ENCODE measurements around the gene PLP2.
"Not testable (repeated sequence)": the region's sequence is repeated elsewhere in the genome, so short reads cannot be mapped to it uniquely, and the experiment has no call there.

DNA sequence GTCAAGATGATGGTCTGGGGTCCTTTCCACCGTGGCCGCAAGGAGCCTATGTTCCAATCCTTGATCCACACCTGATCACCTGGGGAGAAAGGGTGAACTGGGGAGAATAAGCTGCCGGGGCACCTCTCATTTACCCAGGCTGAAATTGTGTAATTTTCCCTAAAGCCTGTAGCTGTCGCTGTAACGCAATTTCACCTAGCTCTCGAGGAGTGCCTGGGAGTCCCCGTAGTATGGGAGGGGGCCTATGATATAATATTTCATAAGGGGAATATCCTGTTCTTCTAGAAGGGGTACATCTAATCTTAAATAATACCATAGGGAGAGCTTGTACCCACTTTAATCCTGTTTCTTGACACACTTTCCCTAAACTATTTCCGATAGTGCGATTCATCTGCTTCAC, 29.4 kb upstream of the PLP2 start:
- TF ChIP-seq EP300 (IDR thresholded peaks at IDR 0.05), result not testable (repeated sequence)
- TF ChIP-seq, protein P1, sequence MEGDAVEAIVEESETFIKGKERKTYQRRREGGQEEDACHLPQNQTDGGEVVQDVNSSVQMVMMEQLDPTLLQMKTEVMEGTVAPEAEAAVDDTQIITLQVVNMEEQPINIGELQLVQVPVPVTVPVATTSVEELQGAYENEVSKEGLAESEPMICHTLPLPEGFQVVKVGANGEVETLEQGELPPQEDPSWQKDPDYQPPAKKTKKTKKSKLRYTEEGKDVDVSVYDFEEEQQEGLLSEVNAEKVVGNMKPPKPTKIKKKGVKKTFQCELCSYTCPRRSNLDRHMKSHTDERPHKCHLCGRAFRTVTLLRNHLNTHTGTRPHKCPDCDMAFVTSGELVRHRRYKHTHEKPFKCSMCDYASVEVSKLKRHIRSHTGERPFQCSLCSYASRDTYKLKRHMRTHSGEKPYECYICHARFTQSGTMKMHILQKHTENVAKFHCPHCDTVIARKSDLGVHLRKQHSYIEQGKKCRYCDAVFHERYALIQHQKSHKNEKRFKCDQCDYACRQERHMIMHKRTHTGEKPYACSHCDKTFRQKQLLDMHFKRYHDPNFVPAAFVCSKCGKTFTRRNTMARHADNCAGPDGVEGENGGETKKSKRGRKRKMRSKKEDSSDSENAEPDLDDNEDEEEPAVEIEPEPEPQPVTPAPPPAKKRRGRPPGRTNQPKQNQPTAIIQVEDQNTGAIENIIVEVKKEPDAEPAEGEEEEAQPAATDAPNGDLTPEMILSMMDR (IDR thresholded peaks at IDR 0.05), result peak in 3 of 6 experiments; percentile 23 to 35 (median 27)

Data from upper lobe of left lung (tissue), 4 donors.